Natural killer cell (primary cell): ENCODE data around the gene POLR1D. TPM values are rescaled to one million over a fixed set of nuclear protein-coding genes. Genes with fewer than 3 reads are reported as not detected.
A peak's percentile ranks its signal among the peaks of the same experiment; 100 is the strongest.

Experiments used
- ATAC-seq, 3 donors: fragments of 150-1000 bp in 2 of 3; fragments of 200-7000 bp in 1 of 3; cut with Tn5 transposase; 1 replicate in 1 of 3; 2 replicates in 2 of 3; pipeline ENCODE4 v1.10.0; 2021; ENCODE audit warnings: mild to moderate bottlenecking in 2 of 3, moderate library complexity in 2 of 3
- DNase-seq, 2 donors: peaks; one replicate each; pipeline versions ENCODE4 v3.0.0 to v3.0.0-alpha.2; 2013 to 2021; ENCODE audit warnings: mixed read lengths in 1 of 2
- H3K27ac ChIP-seq: one replicate; pipeline ENCODE4 v1.5.1; 2013; ENCODE audit warnings: mild to moderate bottlenecking, low read length
- H3K27me3 ChIP-seq: one replicate; pipeline ENCODE4 v1.6.1; 2013; ENCODE audit warnings: low read length; ENCODE audit not compliant: control insufficient read depth, insufficient read depth
- H3K36me3 ChIP-seq: one replicate; pipeline ENCODE4 v1.6.1; 2013; ENCODE audit warnings: low read length; ENCODE audit not compliant: control insufficient read depth, insufficient read depth
- H3K4me1 ChIP-seq: one replicate; pipeline ENCODE4 v1.6.1; 2013; ENCODE audit warnings: low read length; ENCODE audit not compliant: control insufficient read depth, insufficient read depth
- H3K4me3 ChIP-seq: one replicate; pipeline ENCODE4 v1.5.1; 2013; ENCODE audit warnings: low read length
- H3K9me3 ChIP-seq: one replicate; pipeline ENCODE4 v1.6.1; 2013; ENCODE audit warnings: low read length; ENCODE audit not compliant: control insufficient read depth, insufficient read depth
- H3K27ac Mint-ChIP-seq, 2 donors: one replicate each; pipeline ENCODE4 v1.8.0; 2022; ENCODE audit warnings: mild to moderate bottlenecking in 2 of 2, mixed read lengths in 2 of 2, moderate library complexity in 1 of 2
- H3K27me3 Mint-ChIP-seq, 2 donors: one replicate each; pipeline ENCODE4 v1.8.0; 2022; ENCODE audit warnings: low read depth in 2 of 2, mixed read lengths in 2 of 2
- H3K36me3 Mint-ChIP-seq: one replicate; pipeline ENCODE4 v1.8.0; 2022; ENCODE audit warnings: mixed read lengths
- H3K4me1 Mint-ChIP-seq, 2 donors: one replicate each; pipeline ENCODE4 v1.8.0; 2022; ENCODE audit warnings: mixed read lengths in 2 of 2
- H3K4me3 Mint-ChIP-seq: one replicate; pipeline ENCODE4 v1.8.0; 2022; ENCODE audit warnings: mild to moderate bottlenecking, moderate library complexity, mixed read lengths
- H3K9me3 Mint-ChIP-seq, 2 donors: one replicate each; pipeline ENCODE4 v1.8.0; 2022; ENCODE audit warnings: mixed read lengths in 2 of 2
- CTCF ChIP-seq: fragments of 200-600 bp; IDR thresholded peaks from one replicate; pipeline ENCODE4 v1.8.0; 2022; ENCODE audit warnings: antibody characterized with exemption
- WGBS: methylation state at CpG from one replicate; pipeline ENCODE4 v1.1.7; 2013; ENCODE audit warnings: missing lambda C conversion rate; ENCODE audit not compliant: insufficient coverage; 5-methylcytosine and 5-hydroxymethylcytosine counted together
- intact Hi-C: fragments of 100-400 bp; cut with micrococcal nuclease; formaldehyde crosslinking; loops from one replicate; pipeline ENCODE4 v1.14.2; 2022
- total RNA-seq, 4 donors: library from RNA; stranded (reverse); fragments of 120-200 nt in 1 of 4; gene quantifications; one replicate each; pipeline versions ENCODE4 v1.2.3 to v1.2.4, GENCODE V29; 2013 to 2022

The POLR1D gene
- total RNA-seq, 3 donors from 2014 or later (not counting 1 experiment from before 2014, with no cell fraction given) = 109 to 132 (median 116) TPM

DNA sequence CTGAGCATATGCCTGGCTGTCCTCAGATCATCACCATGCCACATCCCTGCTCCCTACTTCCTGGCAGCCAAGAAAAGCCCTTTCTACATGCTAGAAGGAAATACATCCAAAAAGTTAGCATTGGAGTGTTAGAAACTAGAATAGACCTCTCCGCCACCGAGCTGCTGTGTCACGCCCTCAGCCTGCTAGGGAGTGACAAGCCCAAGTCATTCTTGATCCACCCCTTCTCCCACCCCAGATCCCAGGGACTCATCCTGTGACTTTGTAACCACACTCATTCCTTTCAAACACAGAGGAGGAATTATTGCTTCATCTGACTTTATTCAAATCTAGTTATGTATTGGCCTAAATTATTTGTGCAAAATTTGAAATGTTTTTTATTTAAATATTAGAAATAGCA is 45.3 kb downstream of the POLR1D start:
- WGBS = 92% methylated on average over 3 of the region's 3 CpGs
- Histone ChIP-seq H3K36me3 (peaks cover 4% of the 10 kb centered on the region), H3K9me3 (no peaks in the 10 kb centered on the region), H3K27ac (no peak overlapping the region), H3K4me3 (no peak overlapping the region), H3K27me3 (no peaks in the 10 kb centered on the region), H3K4me1 (no peaks in the 10 kb centered on the region)
- no peaks in the 10 kb centered on the region for H3K36me3 Mint-ChIP-seq
- no peak overlapping the region for H3K4me3 Mint-ChIP-seq
- H3K27ac Mint-ChIP-seq = peak overlapping the region in 1 of 2 donors; percentile 48
- intact Hi-C loops = no loop called here
- H3K27me3 Mint-ChIP-seq = no peaks in the 10 kb centered on the region
- H3K4me1 Mint-ChIP-seq = peaks cover 4 to 13% of the 10 kb centered on the region in 2 donors
- no peaks in the 10 kb centered on the region for H3K9me3 Mint-ChIP-seq
- DNase-seq (no peak), ATAC-seq (no peak)
- TF ChIP-seq CTCF = no peak

DNA sequence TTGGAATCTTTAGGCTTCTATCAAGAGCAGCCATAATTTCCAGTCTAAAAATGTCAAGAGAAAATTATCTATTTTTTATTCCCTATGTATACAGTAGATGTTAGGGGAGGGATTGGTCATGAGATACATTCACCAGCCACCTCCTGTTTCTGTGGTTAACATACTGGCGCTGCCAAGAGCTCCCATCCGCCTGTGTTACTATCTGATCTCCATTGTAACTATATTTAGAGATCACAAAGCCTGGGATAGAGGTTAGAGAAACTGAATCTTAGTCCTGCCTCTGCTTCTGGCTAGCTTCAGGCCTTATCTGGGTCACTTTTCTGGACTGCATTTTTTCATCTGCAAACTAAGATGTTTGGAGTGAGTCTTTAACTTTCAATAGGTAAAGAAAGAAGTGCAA is 46.3 kb downstream of the POLR1D start:
- Histone ChIP-seq H3K9me3 (no peaks in the 10 kb centered on the region), H3K36me3 (peaks cover 4% of the 10 kb centered on the region), H3K27ac (no peak overlapping the region), H3K27me3 (no peaks in the 10 kb centered on the region), H3K4me3 (no peak overlapping the region), H3K4me1 (no peaks in the 10 kb centered on the region)
- DNase-seq (no peak), ATAC-seq (no peak)
- H3K36me3 Mint-ChIP-seq = no peaks in the 10 kb centered on the region
- intact Hi-C loops = no loop called here
- no peak overlapping the region for H3K27ac Mint-ChIP-seq
- no CpG with 5 or more reads among the region's 2 CpGs for WGBS
- H3K9me3 Mint-ChIP-seq = no peaks in the 10 kb centered on the region
- H3K4me3 Mint-ChIP-seq = no peak overlapping the region
- no peaks in the 10 kb centered on the region for H3K27me3 Mint-ChIP-seq
- peaks cover 4 to 12% of the 10 kb centered on the region in 2 donors for H3K4me1 Mint-ChIP-seq
- no peak for TF ChIP-seq CTCF

- TF ChIP-seq CTCF = no peak
- Mint-ChIP-seq H3K9me3 (no peaks in the 10 kb centered on the region), H3K36me3 (no peaks in the 10 kb centered on the region), H3K4me3 (no peak overlapping the region), H3K27me3 (no peaks in the 10 kb centered on the region), H3K27ac (no peak overlapping the region), H3K4me1 (no peaks in the 10 kb centered on the region)
- H3K36me3 ChIP-seq = peaks cover 4% of the 10 kb centered on the region
- H3K27ac ChIP-seq = no peak overlapping the region
- DNase-seq (no peak), ATAC-seq (no peak)
- no peaks in the 10 kb centered on the region for H3K4me1 ChIP-seq
- intact Hi-C loops = no loop called here
- H3K4me3 ChIP-seq = no peak overlapping the region
- no peaks in the 10 kb centered on the region for H3K9me3 ChIP-seq
- no peaks in the 10 kb centered on the region for H3K27me3 ChIP-seq
- WGBS = 61% methylated on average over 1 of the region's 1 CpG
Measured at GRCh38 chr13:27670861-27671260, 49.2 kb downstream of the POLR1D start.

DNA sequence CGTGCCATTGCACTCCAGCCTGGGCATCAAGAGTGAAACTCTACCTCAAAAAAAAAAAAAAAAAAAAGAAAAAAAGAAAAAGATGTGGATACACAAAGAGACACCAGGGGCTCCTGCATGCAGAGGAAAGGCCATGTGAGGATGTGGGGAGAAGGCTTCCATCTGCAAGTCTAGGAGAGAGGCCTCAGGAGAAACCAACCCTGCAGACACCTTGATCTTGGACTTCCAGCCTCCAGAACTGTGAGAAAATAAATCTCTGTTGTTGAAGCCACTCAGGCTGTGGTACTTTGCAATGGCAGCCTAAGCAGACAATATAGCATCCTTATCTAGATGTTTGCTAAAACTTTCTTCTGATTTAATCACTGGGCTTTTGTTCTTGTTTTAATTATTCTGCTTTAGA is 50.3 kb downstream of the POLR1D start:
- TF ChIP-seq CTCF = no peak
- Histone ChIP-seq H3K9me3 (no peaks in the 10 kb centered on the region), H3K36me3 (no peaks in the 10 kb centered on the region), H3K4me3 (no peak overlapping the region), H3K27ac (no peak overlapping the region), H3K27me3 (no peaks in the 10 kb centered on the region), H3K4me1 (no peaks in the 10 kb centered on the region)
- WGBS = no CpG with 5 or more reads among the region's 1 CpG
- Mint-ChIP-seq H3K4me3 (no peak overlapping the region), H3K4me1 (no peaks in the 10 kb centered on the region), H3K27ac (no peak overlapping the region), H3K9me3 (no peaks in the 10 kb centered on the region), H3K27me3 (no peaks in the 10 kb centered on the region), H3K36me3 (no peaks in the 10 kb centered on the region)
- intact Hi-C loops = no loop called here
- no peak for ATAC-seq
- DNase-seq = no peak
